Brain microvascular endothelial cell (primary cell): ENCODE data around the gene AHDC1.

Source experiments
- DNase-seq: peaks from one replicate; pipeline ENCODE4 v3.0.0-alpha.2; 2020
- H3K27ac ChIP-seq: fragments of 250-450 bp; sonication (Bioruptor Pico); 2 replicates; pipeline ENCODE4 v1.5.1; 2020; ENCODE audit warnings: mild to moderate bottlenecking, moderate library complexity
- H3K27me3 ChIP-seq: fragments of 250-450 bp; sonication (Bioruptor Pico); replicated peaks from 2 replicates; pipeline ENCODE4 v1.5.1; 2020; ENCODE audit warnings: mild to moderate bottlenecking
- H3K36me3 ChIP-seq: fragments of 250-450 bp; sonication (Bioruptor Pico); replicated peaks from 2 replicates; pipeline ENCODE4 v1.5.1; 2020; ENCODE audit warnings: mild to moderate bottlenecking
- H3K4me3 ChIP-seq: 2 replicates; pipeline ENCODE4 v1.5.1; 2011; ENCODE audit warnings: low read depth, mild to moderate bottlenecking, control low read depth, low read length, moderate library complexity
- in situ Hi-C: cut with HindIII; loops from 2 replicates; pipeline ENCODE4 v1.10.0; 2017; ENCODE audit warnings: low sequenced_read_pairs, low pct_ligation_motif_present
- TF ChIP-seq, protein P1 (sequence below): IDR thresholded peaks from 2 replicates; pipeline ENCODE4 v1.5.1; 2011; ENCODE audit warnings: low read depth, mild to moderate bottlenecking, moderate library complexity, low read length, control low read depth, inconsistent platforms; ENCODE audit errors: missing control alignments

Gene AHDC1

GRCh38 chr1:27561124-27561899 is 42.6 kb downstream of the AHDC1 start:
- Histone ChIP-seq H3K27ac (no peak overlapping the region), H3K27me3 (no peaks in the 10 kb centered on the region), H3K4me3 (no peak overlapping the region), H3K36me3 (no peaks in the 10 kb centered on the region)
- in situ Hi-C loops = loop anchor here (25.0 kb wide), 1 partner anchor 149 kb away; no protein-coding TSS in a partner anchor
- TF ChIP-seq, protein P1, sequence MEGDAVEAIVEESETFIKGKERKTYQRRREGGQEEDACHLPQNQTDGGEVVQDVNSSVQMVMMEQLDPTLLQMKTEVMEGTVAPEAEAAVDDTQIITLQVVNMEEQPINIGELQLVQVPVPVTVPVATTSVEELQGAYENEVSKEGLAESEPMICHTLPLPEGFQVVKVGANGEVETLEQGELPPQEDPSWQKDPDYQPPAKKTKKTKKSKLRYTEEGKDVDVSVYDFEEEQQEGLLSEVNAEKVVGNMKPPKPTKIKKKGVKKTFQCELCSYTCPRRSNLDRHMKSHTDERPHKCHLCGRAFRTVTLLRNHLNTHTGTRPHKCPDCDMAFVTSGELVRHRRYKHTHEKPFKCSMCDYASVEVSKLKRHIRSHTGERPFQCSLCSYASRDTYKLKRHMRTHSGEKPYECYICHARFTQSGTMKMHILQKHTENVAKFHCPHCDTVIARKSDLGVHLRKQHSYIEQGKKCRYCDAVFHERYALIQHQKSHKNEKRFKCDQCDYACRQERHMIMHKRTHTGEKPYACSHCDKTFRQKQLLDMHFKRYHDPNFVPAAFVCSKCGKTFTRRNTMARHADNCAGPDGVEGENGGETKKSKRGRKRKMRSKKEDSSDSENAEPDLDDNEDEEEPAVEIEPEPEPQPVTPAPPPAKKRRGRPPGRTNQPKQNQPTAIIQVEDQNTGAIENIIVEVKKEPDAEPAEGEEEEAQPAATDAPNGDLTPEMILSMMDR = no peak
- no peak for DNase-seq

- Histone ChIP-seq H3K4me3 (no peak overlapping the region), H3K36me3 (no peaks in the 10 kb centered on the region), H3K27me3 (no peaks in the 10 kb centered on the region), H3K27ac (no peak overlapping the region)
- TF ChIP-seq, protein P1 = no peak
- DNase-seq = no peak
- in situ Hi-C loops = loop anchor here (25.0 kb wide), 1 partner anchor 148 kb away; no protein-coding TSS in a partner anchor
Measured at GRCh38 chr1:27560268-27561123, 43.4 kb downstream of the AHDC1 start.

- DNase-seq = no peak
- Histone ChIP-seq H3K27me3 (no peaks in the 10 kb centered on the region), H3K27ac (no peak overlapping the region), H3K36me3 (no peaks in the 10 kb centered on the region), H3K4me3 (no peak overlapping the region)
- in situ Hi-C loops = loop anchor here (25.0 kb wide), 1 partner anchor 147 kb away; no protein-coding TSS in a partner anchor
- TF ChIP-seq, protein P1 = no peak
Measured at GRCh38 chr1:27559466-27560030, 44.4 kb downstream of the AHDC1 start.

DNA sequence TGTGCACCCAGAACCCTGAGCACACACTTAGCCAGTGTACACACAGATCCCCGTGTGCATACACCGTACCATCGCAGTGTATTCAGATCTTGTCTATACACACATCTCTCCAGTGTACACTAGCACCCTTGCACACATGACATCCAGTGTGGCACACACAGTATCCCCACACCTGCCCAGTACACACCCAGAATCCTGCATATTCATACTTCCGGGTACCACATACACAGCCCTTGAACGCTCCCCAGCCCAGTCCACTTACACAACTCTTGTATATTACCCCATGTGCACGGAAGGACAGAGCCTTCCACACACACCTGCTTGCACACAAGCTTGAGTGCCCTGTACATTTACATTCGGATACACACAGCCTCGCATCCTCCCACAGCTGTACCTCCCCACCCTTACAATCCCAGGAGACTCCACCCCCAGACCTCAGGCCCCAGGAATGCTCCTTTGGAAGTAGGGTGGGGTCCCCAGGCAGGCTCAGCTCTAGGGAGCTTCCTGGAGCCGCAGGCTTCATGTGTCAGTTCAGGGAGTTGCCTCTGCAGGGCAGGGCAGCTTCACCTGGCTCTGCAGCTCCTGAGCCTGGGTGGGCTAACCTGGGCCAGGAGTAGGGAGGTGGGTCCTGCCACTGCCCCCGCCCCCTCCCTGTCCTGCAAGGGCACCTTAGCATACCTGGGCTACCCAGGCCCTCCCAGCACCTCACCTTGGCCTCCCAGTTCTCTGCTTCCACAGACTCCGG is 46.2 kb downstream of the AHDC1 start:
- Histone ChIP-seq H3K36me3 (peaks cover 2% of the 10 kb centered on the region), H3K27ac (no peak overlapping the region), H3K27me3 (no peaks in the 10 kb centered on the region), H3K4me3 (no peak overlapping the region)
- in situ Hi-C loops = loop anchor here (25.0 kb wide), 1 partner anchor 145 kb away; no protein-coding TSS in a partner anchor
- TF ChIP-seq, protein P1 = no peak
- no peak for DNase-seq
